ENCODE measurements around the gene CLCA4. TPM values are rescaled to one million over a fixed set of nuclear protein-coding genes. Genes with fewer than 3 reads are reported as not detected.

CLCA4 gene
- polyA plus RNA-seq, 3 donors: not detected

DNA sequence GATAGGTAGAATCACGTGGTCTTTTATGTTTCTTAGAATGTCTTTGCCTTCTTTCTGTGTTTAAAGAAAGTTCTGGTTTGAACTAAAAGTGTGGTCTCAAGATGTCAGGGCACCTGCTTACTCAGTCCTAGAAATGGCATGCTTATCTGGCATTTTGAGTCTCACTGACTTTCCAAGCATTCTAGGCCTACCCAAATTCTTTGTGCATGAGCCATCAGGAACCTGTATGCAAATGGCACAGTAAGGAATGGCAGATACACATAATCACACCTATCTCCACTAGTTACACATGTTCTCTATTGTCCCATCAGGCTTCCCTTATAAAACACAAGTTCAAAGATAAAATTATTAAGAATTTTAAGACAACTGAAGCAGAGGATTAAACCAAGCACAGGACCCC, 29.5 kb upstream of the CLCA4 start:
- H3K4me3 Mint-ChIP-seq: no peak overlapping the region
- no peak overlapping the region for H3K9ac ChIP-seq (ENCODE audit: insufficient read depth, low read length, poor library complexity, severe bottlenecking)
- no peaks in the 10 kb centered on the region for H3K9me3 ChIP-seq (replicated peaks in 1 of 2; ENCODE audit: control insufficient read depth in 1 of 2, insufficient read depth in 1 of 2, low read length in 2 of 2)
- no peaks in the 10 kb centered on the region for H3K4me1 ChIP-seq (ENCODE audit: control insufficient read depth in 1 of 2, insufficient read depth in 2 of 2, low read length in 2 of 2)
- H3K27ac Mint-ChIP-seq: no peak overlapping the region
- no peaks in the 10 kb centered on the region for H4K20me1 ChIP-seq (ENCODE audit: insufficient read depth, low read length)
- TF ChIP-seq CTCF (IDR thresholded peaks at IDR 0.05): no peak
- H3K27me3 ChIP-seq (ENCODE audit: control insufficient read depth in 2 of 2, insufficient read depth in 2 of 2, low read length in 2 of 2): no peaks in the 10 kb centered on the region
- no peak overlapping the region for H2AFZ ChIP-seq (ENCODE audit: insufficient read depth, low read depth, low read length, poor library complexity, severe bottlenecking)
- WGBS (ENCODE audit: insufficient coverage): 60% methylated on average over 1 of the region's 1 CpG
- H3K36me3 ChIP-seq (replicated peaks in 1 of 2; ENCODE audit: control insufficient read depth in 1 of 2, insufficient read depth in 2 of 2, low read length in 2 of 2): no peaks in the 10 kb centered on the region
- no peak overlapping the region for H3K27ac ChIP-seq (ENCODE audit: low read depth in 1 of 2, low read length in 2 of 2)
- no peaks in the 10 kb centered on the region for H3K27me3 Mint-ChIP-seq (ENCODE audit: low read depth in 3 of 3)
- DNase-seq: no peak
- no peaks in the 10 kb centered on the region for H3K36me3 Mint-ChIP-seq
- no peaks in the 10 kb centered on the region for H3K4me1 Mint-ChIP-seq
- no peaks in the 10 kb centered on the region for H3K9me3 Mint-ChIP-seq
- H3K4me3 ChIP-seq (replicated peaks in 1 of 3; ENCODE audit: low read depth in 2 of 3, low read length in 3 of 3): no peak overlapping the region
- intact Hi-C loops (cut with micrococcal nuclease): no loop called here
- H3K79me2 ChIP-seq (ENCODE audit: insufficient read depth, low read length): no peaks in the 10 kb centered on the region
- no peak overlapping the region for H3K4me2 ChIP-seq (replicated peaks; ENCODE audit: extremely low read depth, low read length, poor library complexity, severe bottlenecking)

DNA sequence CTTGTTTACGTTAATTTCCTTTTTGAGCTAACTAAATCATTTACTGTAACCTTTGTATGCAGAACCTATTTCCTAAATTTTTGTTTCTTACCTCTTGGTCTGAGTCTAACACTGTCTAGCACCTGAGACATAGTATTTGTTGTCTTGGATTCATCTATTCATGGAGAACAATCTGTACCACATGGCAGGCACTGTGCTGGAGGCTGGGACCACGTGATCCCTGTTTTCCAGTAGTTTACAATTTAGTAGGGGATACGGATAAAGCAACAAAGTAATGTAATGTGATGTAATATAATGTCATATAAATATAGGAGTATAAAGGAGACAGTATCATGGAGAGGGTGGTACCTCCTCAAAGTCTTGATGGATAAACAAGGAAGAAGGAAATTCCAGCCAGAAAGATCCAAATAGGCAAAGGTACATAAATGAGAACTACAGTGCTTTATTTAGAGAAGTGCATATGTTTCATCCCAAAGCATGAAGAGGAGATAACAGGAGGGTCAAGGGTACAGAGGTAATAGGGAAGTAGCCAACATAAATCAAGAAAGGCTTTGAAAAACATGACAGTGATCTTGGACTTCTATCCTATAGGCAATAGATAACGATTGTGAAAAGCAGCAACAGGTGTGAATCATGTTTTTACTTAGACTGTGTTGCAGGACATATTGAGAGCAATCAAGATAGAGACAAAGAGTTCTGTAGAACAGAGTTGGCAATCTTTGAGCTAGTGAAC, 25.9 kb upstream of the CLCA4 start:
- no peak overlapping the region for H3K27ac ChIP-seq (ENCODE audit: low read depth in 1 of 2, low read length in 2 of 2)

More for the DNA sequence above, 25.9 kb upstream of the CLCA4 start:
- no peaks in the 10 kb centered on the region for H3K36me3 ChIP-seq (replicated peaks in 1 of 2; ENCODE audit: control insufficient read depth in 1 of 2, insufficient read depth in 2 of 2, low read length in 2 of 2)
- DNase-seq: no peak
- peaks cover 7 to 9% of the 10 kb centered on the region in 2 donors for H3K9me3 ChIP-seq (replicated peaks in 1 of 2; ENCODE audit: control insufficient read depth in 1 of 2, insufficient read depth in 1 of 2, low read length in 2 of 2)
- no peaks in the 10 kb centered on the region for H4K20me1 ChIP-seq (ENCODE audit: insufficient read depth, low read length)
- no peak overlapping the region for H3K4me2 ChIP-seq (replicated peaks; ENCODE audit: extremely low read depth, low read length, poor library complexity, severe bottlenecking)
- no peak overlapping the region for H3K4me3 Mint-ChIP-seq
- H3K27me3 ChIP-seq (ENCODE audit: control insufficient read depth in 2 of 2, insufficient read depth in 2 of 2, low read length in 2 of 2): no peaks in the 10 kb centered on the region
- peaks cover 2 to 12% (median 5%) of the 10 kb centered on the region in 7 donors for H3K9me3 Mint-ChIP-seq
- H3K4me1 ChIP-seq (ENCODE audit: control insufficient read depth in 1 of 2, insufficient read depth in 2 of 2, low read length in 2 of 2): no peaks in the 10 kb centered on the region
- WGBS (ENCODE audit: insufficient coverage): 100% methylated on average over 1 of the region's 4 CpGs
- TF ChIP-seq CTCF (IDR thresholded peaks at IDR 0.05): no peak
- intact Hi-C loops (cut with micrococcal nuclease): no loop called here
- H3K9ac ChIP-seq (ENCODE audit: insufficient read depth, low read length, poor library complexity, severe bottlenecking): no peak overlapping the region
- H3K79me2 ChIP-seq (ENCODE audit: insufficient read depth, low read length): no peaks in the 10 kb centered on the region
- H3K27me3 Mint-ChIP-seq (ENCODE audit: low read depth in 3 of 3): no peaks in the 10 kb centered on the region
- no peak overlapping the region for H3K27ac Mint-ChIP-seq
- no peaks in the 10 kb centered on the region for H3K4me1 Mint-ChIP-seq
- no peak overlapping the region for H3K4me3 ChIP-seq (replicated peaks in 1 of 3; ENCODE audit: low read depth in 2 of 3, low read length in 3 of 3)
- no peak overlapping the region for H2AFZ ChIP-seq (ENCODE audit: insufficient read depth, low read depth, low read length, poor library complexity, severe bottlenecking)
- H3K36me3 Mint-ChIP-seq: no peaks in the 10 kb centered on the region
